Body of pancreas (tissue), 4 donors: ENCODE data around the gene ACAP3. TPM values are rescaled to one million over a fixed set of nuclear protein-coding genes. Genes with fewer than 3 reads are reported as not detected.
A peak's percentile ranks its signal among the peaks of the same experiment; 100 is the strongest.

Source experiments
- ATAC-seq: fragments of 150-250 bp; one replicate; pipeline ENCODE4 v1.9.1; 2016
- DNase-seq, 4 donors: peaks; one replicate each; pipeline ENCODE4 v3.0.0-alpha.2; 2019
- H3K27ac ChIP-seq, 4 donors: fragments of 200-600 bp; sonication (generic); 1 replicate in 3 of 4; 2 replicates in 1 of 4; pipeline versions ENCODE4 v1.5.1 to v1.6.1; 2016 to 2019; ENCODE audit warnings: mild to moderate bottlenecking in 1 of 4, mixed read lengths in 1 of 4, moderate library complexity in 1 of 4
- H3K27me3 ChIP-seq, 2 donors: fragments of 200-600 bp; sonication (generic); one replicate each; pipeline ENCODE4 v1.6.0; 2016; ENCODE audit warnings: mild to moderate bottlenecking in 1 of 2
- H3K36me3 ChIP-seq, 2 donors: fragments of 200-600 bp; sonication (generic); replicated peaks in 1 of 2; 2 replicates each; pipeline ENCODE4 v1.5.1; 2016; ENCODE audit warnings: low read depth in 2 of 2; ENCODE audit not compliant: insufficient read depth in 1 of 2
- H3K4me1 ChIP-seq: fragments of 200-600 bp; sonication (generic); one replicate; pipeline ENCODE4 v1.6.0; 2016
- H3K4me3 ChIP-seq, 2 donors: fragments of 200-600 bp; sonication (generic); 1 replicate in 1 of 2; 2 replicates in 1 of 2; pipeline ENCODE4 v1.5.1; 2016 to 2019
- H3K9me3 ChIP-seq, 3 donors: fragments of 200-600 bp; sonication (generic); 1 replicate in 2 of 3; 2 replicates in 1 of 3; pipeline ENCODE4 v1.5.1; 2016
- CTCF ChIP-seq, 7 experiments: fragments of 450-650 bp in 4 of 7; fragments of 200-600 bp in 3 of 7; sonication (generic) in 3 of 7; IDR thresholded peaks; one replicate each; pipeline ENCODE4 v1.5.1; 2016 to 2019; ENCODE audit warnings: antibody characterized with exemption in 7 of 7
- POLR2A ChIP-seq, 3 donors: fragments of 450-650 bp; IDR thresholded peaks; one replicate each; pipeline ENCODE4 v1.6.1; 2016; ENCODE audit warnings: antibody characterized with exemption in 3 of 3, mild to moderate bottlenecking in 2 of 3
- WGBS, 2 donors: methylation state at CpG; one replicate each; pipeline ENCODE4 v1.1.5; 2017; 5-methylcytosine and 5-hydroxymethylcytosine counted together
- intact Hi-C: fragments of 100-400 bp; cut with DNase I; formaldehyde crosslinking; loops from one replicate; pipeline ENCODE4 v1.15.1; 2023
- total RNA-seq, 2 donors: library from RNA; depleted of rRNA; stranded (reverse); fragments of >200 nt; gene quantifications; one replicate each; pipeline ENCODE4 v1.1.0, GENCODE V29; 2016

The ACAP3 gene
- total RNA-seq, 2 donors from 2014 or later = 37.9 to 53.7 TPM

GRCh38 chr1:1302951-1303509 lies 4.7 kb downstream of the ACAP3 start:
- H3K4me3 ChIP-seq = no peak overlapping the region
- no peaks in the 10 kb centered on the region for H3K9me3 ChIP-seq
- H3K36me3 ChIP-seq = no peaks in the 10 kb centered on the region
- no peak overlapping the region for H3K27ac ChIP-seq
- peaks cover 33% of the 10 kb centered on the region for H3K4me1 ChIP-seq
- ATAC-seq (no peak), DNase-seq (no peak)
- WGBS, 2 donors = 81% methylated on average over 24 of the region's 31 CpGs; no CpG with 5 or more reads in 1 of the 2 donors
- TF ChIP-seq POLR2A (IDR thresholded peaks at IDR 0.05) (no peak), CTCF (IDR thresholded peaks at IDR 0.05) (no peak)
- no peaks in the 10 kb centered on the region for H3K27me3 ChIP-seq
- intact Hi-C loops = no loop called here

- H3K27me3 ChIP-seq = no peaks in the 10 kb centered on the region
- intact Hi-C loops = no loop called here
- DNase-seq (no peak), ATAC-seq (no peak)
- H3K4me1 ChIP-seq = peaks cover 30% of the 10 kb centered on the region
- H3K9me3 ChIP-seq = no peaks in the 10 kb centered on the region
- H3K27ac ChIP-seq = no peak overlapping the region
- H3K4me3 ChIP-seq = no peak overlapping the region
- H3K36me3 ChIP-seq = no peaks in the 10 kb centered on the region
- 88% methylated on average over 9 of the region's 9 CpGs; no CpG with 5 or more reads in 1 of the 2 donors for WGBS, 2 donors
- TF ChIP-seq CTCF (IDR thresholded peaks at IDR 0.05) (peak in 6 of 7 experiments; percentile 15 to 29 (median 18)), POLR2A (IDR thresholded peaks at IDR 0.05) (no peak)
Measured at GRCh38 chr1:1302006-1302430, 5.7 kb downstream of the ACAP3 start.

GRCh38 chr1:1300352-1300739 lies 7.4 kb downstream of the ACAP3 start:
- 86 to 90% methylated on average over 3 to 12 of the region's 12 CpGs for WGBS, 2 donors
- ATAC-seq (no peak), DNase-seq (no peak)
- H3K9me3 ChIP-seq = no peaks in the 10 kb centered on the region
- no peak for TF ChIP-seq POLR2A (IDR thresholded peaks at IDR 0.05)
- no peak for TF ChIP-seq CTCF (IDR thresholded peaks at IDR 0.05)
- peaks cover 13% of the 10 kb centered on the region for H3K4me1 ChIP-seq
- no peak overlapping the region for H3K27ac ChIP-seq
- intact Hi-C loops = no loop called here
- H3K36me3 ChIP-seq = no peaks in the 10 kb centered on the region
- no peaks in the 10 kb centered on the region for H3K27me3 ChIP-seq
- H3K4me3 ChIP-seq = no peak overlapping the region

- H3K27me3 ChIP-seq = no peaks in the 10 kb centered on the region
- 88 to 96% methylated on average over 9 to 22 of the region's 22 CpGs for WGBS, 2 donors
- ATAC-seq = no peak
- peaks cover 8% of the 10 kb centered on the region for H3K4me1 ChIP-seq
- no peaks in the 10 kb centered on the region for H3K36me3 ChIP-seq
- H3K4me3 ChIP-seq = no peak overlapping the region
- no peaks in the 10 kb centered on the region for H3K9me3 ChIP-seq
- DNase-seq = no peak
- H3K27ac ChIP-seq = no peak overlapping the region
- intact Hi-C loops = loop anchor here (10.0 kb wide), 2 partner anchors 265 to 315 kb away; partner anchors contain the start of gene PERM1
- no peak for TF ChIP-seq POLR2A (IDR thresholded peaks at IDR 0.05)
- peak in 4 of 7 experiments; percentile 14 to 29 (median 22) for TF ChIP-seq CTCF (IDR thresholded peaks at IDR 0.05)
Measured at GRCh38 chr1:1299686-1300351, 7.9 kb downstream of the ACAP3 start.
